Activated CD4-positive, alpha-beta T cell treated with anti-CD3 and anti-CD28 coated beads, Interleukin-2, amount 50 U/mL, for 24 hours (primary cell): ENCODE measurements around the gene HADH.
A peak's percentile ranks its signal among the peaks of the same experiment; 100 is the strongest.
"Not testable (repeated sequence)": the region's sequence is repeated elsewhere in the genome, so short reads cannot be mapped to it uniquely, and the experiment has no call there.

Source experiments
- DNase-seq, 2 donors: peaks; one replicate each; pipeline ENCODE4 v3.0.0-alpha.2; 2020; ENCODE audit warnings: low read depth in 1 of 2, low spot score in 1 of 2

The HADH gene

GRCh38 chr4:107989537-107990386, at the start of gene HADH:
Gene HADH (plus strand): TSS chr4:107989889. CDS start chr4:107989933, 44 bp downstream.
- peak; percentile 85 to 89 for DNase-seq

DNA sequence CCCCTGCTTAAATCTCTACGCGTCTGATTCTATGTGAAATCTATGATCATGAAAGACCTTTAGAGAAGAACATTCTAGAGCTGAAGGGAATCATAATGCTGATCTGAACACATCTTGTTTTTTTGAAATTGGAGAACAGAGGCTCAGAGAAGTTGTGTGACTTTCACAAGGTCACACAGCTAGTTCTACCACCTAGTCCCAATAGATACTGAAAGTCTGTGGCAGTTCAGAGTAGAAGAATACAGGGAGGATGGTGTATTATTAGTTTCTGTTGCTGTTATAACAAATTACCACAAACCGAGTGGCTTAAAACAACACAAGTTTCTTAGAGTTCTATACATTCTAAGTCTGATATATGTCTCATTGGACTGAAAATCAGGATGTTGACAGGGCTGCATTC, 43.9 kb upstream of the HADH start:
- DNase-seq, result no peak

- DNase-seq, result no peak
These were observed 38.7 kb upstream of the HADH start for GRCh38 chr4:107950746-107951540.

DNA sequence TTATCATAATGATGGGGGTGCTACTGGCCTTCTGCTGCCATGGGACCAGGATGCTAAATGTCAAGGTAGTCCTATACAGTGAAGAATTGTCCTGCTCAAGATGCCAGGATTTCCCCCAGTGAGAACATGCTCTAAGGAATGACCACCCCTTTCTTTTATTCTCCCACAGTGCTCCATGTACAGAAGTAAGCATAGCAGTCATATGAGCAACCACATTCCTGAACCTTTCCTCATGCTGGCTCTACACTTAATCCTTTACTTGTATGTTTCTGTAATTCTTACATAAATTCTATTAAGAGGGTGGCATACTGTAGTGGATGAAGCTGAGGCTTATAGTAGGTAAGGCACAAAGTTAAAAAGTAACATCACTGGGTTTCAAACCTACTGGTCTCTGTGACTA, 38.1 kb upstream of the HADH start:
- DNase-seq, result no peak

DNA sequence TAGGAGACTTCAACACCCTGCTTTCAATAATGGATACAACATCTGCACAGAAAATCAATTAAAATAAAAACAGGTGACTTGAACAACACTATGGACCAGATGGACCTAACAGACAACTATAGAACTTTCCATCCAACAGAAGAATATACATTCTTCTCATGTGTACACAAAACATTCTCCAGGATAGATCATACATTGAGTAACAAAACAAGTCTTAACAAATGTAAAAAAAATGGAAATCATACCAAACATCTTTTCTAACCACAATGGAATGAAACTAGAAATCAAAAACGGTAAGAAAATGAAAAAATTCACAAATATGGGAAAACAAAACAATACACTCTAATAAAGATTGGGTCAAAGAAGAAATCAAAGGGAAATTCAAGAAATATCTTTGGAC, 33.7 kb upstream of the HADH start:
- DNase-seq, result no peak

- DNase-seq, result no peak
These were observed 22.8 kb upstream of the HADH start for GRCh38 chr4:107966903-107967302.

- not testable (repeated sequence) for DNase-seq
These were observed 22.2 kb upstream of the HADH start for GRCh38 chr4:107967519-107967918.

DNA sequence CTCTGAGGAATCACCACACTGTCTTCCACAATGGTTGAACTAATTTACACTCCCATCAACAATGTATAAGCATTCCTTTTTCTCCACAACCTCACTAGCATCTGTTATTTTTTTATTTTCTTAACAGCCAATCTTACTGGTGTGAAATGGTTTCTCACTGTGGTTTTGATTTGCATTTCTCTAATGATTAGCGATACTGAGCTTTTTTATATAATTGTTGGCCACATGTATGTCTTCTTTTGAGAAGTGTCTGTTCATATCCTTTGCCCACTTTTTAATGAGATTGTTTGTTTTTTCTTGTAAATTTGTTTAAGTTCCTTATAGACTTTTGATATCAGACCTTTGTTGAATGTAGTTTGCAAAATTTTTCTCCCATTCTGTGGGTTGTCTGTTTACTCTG, 21.8 kb upstream of the HADH start:
- DNase-seq, result not testable (repeated sequence)

GRCh38 chr4:107970063-107970798, 19.5 kb upstream of the HADH start:
- DNase-seq, result no peak

GRCh38 chr4:107972605-107973004, 17.1 kb upstream of the HADH start:
- no peak for DNase-seq

GRCh38 chr4:107974523-107974922, 15.2 kb upstream of the HADH start:
- DNase-seq, result no peak

- DNase-seq, result no peak
These were observed 12.2 kb upstream of the HADH start for GRCh38 chr4:107977482-107977881.

DNA sequence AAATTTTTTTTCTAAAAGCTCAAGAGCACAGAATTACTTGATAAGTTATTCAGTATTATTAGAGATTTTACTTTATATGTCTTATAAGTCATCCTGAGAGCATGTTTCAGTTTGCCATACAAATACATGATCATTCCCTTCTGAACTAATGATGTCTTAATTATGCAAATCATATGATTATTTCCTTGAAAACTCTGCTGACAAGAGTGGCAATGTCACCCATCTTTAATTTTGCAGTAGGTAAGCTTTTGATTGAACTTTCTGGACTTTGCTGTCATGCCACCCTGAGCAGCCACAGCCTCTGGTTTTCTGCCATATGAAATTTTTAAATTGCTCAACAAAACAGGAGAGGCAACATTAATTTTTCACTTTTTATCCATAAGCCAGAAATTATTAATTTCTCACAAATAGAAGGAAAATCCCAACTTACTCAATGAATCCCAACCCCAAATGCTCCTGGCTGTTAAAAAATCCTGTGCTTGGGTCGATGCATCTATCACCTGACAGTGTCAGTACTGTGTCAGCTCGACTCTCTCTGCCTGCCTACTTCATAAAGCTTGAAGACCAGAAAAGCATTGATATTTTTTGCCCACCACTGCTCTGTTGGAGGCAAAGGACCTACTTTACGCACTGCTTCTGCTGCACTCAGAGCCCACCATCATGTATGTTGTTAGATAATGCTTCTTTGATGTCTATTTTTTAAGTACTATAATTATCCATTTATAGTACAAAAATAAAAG, 11.6 kb upstream of the HADH start:
- no peak for DNase-seq

DNA sequence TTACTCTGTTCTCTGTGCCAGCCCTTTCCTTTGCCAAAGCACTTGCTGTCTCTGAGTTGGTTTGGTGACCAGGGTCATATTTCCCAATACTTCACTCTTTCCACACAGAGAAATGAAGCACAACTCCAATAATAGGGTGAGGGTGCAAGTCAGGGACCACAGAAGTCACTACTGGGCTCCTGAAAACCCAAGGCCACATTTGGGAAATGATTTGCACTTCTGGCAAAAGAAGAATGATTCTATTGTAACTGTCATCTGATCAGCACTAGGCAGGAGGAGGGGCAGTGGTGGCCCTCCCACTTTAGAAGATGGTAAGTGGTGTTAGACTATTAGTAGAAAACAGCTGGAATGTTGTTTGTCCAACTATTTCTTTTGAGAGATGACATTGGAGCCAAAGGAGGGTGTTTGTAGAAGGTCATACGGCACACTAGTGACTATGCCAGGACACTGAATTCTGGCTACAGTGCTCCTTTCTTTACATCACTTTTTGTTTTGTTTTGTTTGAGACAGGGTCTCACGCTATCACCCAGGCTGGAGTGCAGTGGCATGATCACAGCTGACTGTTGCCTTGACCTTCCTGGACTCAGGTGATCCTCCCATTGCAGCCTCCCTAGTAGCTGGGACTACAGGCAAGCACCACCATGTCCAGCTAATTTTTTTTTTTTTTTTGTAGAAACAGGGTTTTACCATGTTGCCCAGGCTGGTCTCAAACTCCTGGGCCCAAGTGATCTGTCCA, 10.8 kb upstream of the HADH start:
- no peak for DNase-seq

- DNase-seq, result no peak
These were observed 1.6 kb upstream of the HADH start for GRCh38 chr4:107987916-107988762.

DNA sequence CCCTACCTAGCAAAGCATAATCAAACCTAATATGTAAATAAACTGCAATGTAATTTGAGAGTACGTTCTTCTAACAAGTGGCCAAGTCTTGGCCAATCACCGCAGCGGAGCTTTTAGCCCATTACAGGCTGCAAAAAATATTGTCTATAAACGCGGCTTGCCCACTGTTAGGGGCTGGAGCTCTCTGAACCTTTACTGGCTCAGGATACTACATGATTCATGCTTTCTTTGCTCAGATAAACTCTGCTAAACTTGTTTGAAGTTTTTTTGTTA, 990 bp upstream of the HADH start:
- no peak for DNase-seq

- no peak for DNase-seq
These were observed 540 bp upstream of the HADH start for GRCh38 chr4:107989162-107989536.

DNA sequence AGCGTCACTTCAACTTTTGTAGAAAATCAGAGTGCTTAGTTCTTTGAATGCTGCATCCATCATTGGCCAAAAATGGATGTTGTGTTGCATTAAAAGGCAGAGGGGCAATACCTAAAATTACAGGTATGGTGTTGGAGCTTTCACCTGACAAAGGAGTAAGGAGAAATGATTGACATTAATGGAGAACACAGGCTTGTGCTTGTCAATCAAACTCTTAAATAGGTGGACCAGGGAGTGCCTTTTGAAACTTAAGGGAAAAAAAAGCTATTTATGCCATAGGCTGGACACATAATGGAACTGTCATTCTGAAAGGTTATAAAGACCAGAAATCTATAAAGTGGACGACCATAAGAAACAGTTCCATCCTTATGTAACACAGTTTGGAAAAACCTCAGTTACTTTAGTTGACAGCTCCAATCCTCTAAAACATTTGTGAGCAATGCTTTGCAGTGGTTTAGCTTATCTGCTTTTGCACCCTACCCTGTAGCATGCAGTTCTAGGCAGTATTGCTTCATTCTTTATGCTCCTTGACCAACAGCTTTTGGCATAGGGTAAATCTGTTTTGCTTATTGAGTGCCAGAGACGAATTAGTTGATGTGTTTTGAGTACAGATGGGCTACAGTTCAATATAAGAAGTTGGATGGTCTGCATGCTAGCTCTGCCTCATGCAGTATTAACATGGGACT, 2.4 kb downstream of the HADH start:
- no peak for DNase-seq

DNA sequence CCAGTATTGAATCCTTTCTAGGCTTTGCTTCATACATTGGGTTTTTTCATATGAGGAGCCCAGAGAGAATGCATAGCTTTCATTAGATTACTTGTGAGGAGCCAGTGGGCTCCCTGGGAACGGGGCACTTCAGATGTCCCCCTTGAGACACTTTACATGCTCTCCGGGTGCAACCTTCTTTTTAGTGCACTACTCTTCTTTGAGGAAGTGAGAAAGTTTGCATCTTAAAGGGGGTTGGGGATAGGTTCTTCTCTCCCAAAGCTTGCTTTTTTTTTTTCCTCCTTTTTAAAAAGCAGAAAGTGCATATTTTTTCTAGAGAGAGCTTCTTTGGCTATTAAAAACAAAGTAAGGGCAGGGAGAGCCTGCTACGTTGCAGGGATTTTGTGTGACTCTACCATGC, 4.3 kb downstream of the HADH start:
- no peak for DNase-seq
